ENCODE results near the gene LYSMD2. TPM values are rescaled to one million over a fixed set of nuclear protein-coding genes. Genes with fewer than 3 reads are reported as not detected.

LYSMD2 gene
- total and polyA plus RNA-seq, 2 donors from 2014 or later = 11.7 to 21.5 TPM

DNA sequence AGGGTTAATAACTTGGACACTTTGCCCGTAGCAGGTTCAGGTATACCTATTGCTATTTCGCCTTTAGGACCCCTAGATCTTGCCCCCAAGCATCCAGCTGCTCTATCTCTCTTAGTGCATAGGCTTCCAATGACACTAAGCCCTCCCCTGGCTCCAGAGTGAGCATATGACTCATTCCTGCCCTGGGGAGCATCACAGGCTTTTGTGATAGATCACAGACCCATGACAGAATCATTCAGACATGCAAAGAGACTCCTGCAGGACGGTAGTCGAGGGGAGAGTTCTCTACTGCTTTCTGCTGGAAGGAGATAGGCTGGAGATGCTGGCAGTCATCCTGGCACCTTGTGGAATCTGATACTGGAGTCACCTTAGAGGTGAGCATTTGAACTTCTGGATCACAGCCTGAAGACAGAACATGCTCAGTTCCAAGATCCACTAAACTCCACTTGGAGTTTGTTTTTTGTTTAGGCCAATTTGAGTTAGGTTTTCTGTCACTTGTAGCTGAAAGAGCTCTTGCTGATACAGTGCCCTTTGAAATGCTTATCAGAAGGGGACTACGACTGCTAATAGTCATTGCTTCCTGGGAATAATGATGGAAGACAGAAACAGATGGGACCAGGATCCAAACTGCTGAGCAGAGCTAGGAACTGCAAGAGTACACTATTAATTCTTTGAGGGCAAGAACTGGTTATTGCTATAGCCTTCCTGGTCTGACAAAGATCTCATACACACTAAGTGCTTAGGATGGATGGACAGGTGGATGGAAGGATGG, 11.0 kb downstream of the LYSMD2 start:
- no peak for FAIRE-seq
- TF ChIP-seq, protein P1, sequence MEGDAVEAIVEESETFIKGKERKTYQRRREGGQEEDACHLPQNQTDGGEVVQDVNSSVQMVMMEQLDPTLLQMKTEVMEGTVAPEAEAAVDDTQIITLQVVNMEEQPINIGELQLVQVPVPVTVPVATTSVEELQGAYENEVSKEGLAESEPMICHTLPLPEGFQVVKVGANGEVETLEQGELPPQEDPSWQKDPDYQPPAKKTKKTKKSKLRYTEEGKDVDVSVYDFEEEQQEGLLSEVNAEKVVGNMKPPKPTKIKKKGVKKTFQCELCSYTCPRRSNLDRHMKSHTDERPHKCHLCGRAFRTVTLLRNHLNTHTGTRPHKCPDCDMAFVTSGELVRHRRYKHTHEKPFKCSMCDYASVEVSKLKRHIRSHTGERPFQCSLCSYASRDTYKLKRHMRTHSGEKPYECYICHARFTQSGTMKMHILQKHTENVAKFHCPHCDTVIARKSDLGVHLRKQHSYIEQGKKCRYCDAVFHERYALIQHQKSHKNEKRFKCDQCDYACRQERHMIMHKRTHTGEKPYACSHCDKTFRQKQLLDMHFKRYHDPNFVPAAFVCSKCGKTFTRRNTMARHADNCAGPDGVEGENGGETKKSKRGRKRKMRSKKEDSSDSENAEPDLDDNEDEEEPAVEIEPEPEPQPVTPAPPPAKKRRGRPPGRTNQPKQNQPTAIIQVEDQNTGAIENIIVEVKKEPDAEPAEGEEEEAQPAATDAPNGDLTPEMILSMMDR (IDR thresholded peaks at IDR 0.05; ENCODE audit: borderline replicate concordance, extremely low read depth, insufficient read depth) = no peak
- Histone ChIP-seq H3K4me3 (ENCODE audit: low read length in 3 of 3) (no peak overlapping the region), H3K9me3 (ENCODE audit: control insufficient read depth in 2 of 3, insufficient read depth in 1 of 3, low read length in 3 of 3) (no peaks in the 10 kb centered on the region), H3K9ac (ENCODE audit: low read length in 3 of 3) (no peak overlapping the region), H3K4me1 (ENCODE audit: control insufficient read depth in 2 of 3, insufficient read depth in 2 of 3, low read depth in 1 of 3, low read length in 3 of 3) (peaks cover 0 to 8% (median 0%) of the 10 kb centered on the region in 3 donors), H3K27ac (ENCODE audit: low read depth in 2 of 2, low read length in 2 of 2) (no peak overlapping the region), H3K27me3 (ENCODE audit: control insufficient read depth, insufficient read depth, low read length) (no peaks in the 10 kb centered on the region), H3K36me3 (ENCODE audit: control insufficient read depth in 2 of 3, insufficient read depth in 3 of 3, low read length in 3 of 3) (peaks cover 0 to 3% (median 2%) of the 10 kb centered on the region in 3 donors)
- DNase-seq = peak in 2 of 5 donors; percentile 35 to 37
- intact Hi-C loops (cut with DNase I) = no loop called here

DNA sequence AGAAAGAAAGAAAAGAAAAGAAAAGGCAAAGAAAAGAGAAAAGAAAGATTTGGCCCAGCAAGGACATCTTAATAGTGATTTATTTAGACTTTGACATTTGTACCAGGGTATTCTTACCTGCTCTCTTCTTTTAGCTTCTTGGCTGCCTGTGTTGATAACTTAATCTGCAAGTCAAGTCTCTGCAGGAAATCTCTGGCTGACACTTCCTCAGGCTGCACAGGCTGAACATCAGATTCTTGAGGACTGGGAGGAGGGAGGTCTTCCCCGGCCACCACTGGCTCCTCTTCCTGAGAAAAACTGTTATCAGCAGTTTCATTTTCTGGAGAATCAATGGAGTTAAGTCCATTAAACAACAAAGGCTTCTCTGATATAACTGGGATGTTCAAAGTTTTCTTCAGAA, 12.8 kb downstream of the LYSMD2 start:
- Histone ChIP-seq H3K4me1 (ENCODE audit: control insufficient read depth in 2 of 3, insufficient read depth in 2 of 3, low read depth in 1 of 3, low read length in 3 of 3) (peaks cover 0 to 3% (median 0%) of the 10 kb centered on the region in 3 donors), H3K9ac (ENCODE audit: low read length in 3 of 3) (no peak overlapping the region), H3K36me3 (ENCODE audit: control insufficient read depth in 2 of 3, insufficient read depth in 3 of 3, low read length in 3 of 3) (peaks cover 0 to 3% (median 2%) of the 10 kb centered on the region in 3 donors), H3K27ac (ENCODE audit: low read depth in 2 of 2, low read length in 2 of 2) (no peak overlapping the region), H3K27me3 (ENCODE audit: control insufficient read depth, insufficient read depth, low read length) (no peaks in the 10 kb centered on the region), H3K9me3 (ENCODE audit: control insufficient read depth in 2 of 3, insufficient read depth in 1 of 3, low read length in 3 of 3) (no peaks in the 10 kb centered on the region), H3K4me3 (ENCODE audit: low read length in 3 of 3) (no peak overlapping the region)
- intact Hi-C loops (cut with DNase I) = no loop called here
- DNase-seq = peak in 1 of 5 donors; percentile 14
- no peak for FAIRE-seq
- TF ChIP-seq, protein P1 (IDR thresholded peaks at IDR 0.05; ENCODE audit: borderline replicate concordance, extremely low read depth, insufficient read depth) = no peak

DNA sequence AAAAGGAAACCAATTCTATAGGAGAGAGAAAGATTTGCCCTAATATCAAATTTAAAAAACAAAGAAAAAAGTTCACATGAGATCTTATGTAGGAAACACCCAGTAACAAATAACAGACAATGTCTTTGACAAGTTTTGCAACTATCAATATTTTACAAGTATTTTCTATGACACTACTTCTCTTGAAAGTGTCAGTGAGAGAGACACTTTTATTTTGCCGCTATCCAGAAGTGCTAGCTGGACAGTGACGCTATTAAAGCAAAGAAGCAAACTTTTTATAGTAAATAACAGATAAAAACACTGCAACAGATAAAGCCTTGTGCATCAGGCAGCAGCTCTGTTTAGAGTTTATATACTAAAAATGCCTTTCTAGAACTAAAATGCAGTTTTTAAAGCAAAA, 13.3 kb downstream of the LYSMD2 start:
- FAIRE-seq (no peak), DNase-seq (no peak)

More for the DNA sequence above, 13.3 kb downstream of the LYSMD2 start:
- no peaks in the 10 kb centered on the region for H3K27me3 ChIP-seq (ENCODE audit: control insufficient read depth, insufficient read depth, low read length)
- TF ChIP-seq, protein P1 (IDR thresholded peaks at IDR 0.05; ENCODE audit: borderline replicate concordance, extremely low read depth, insufficient read depth) = no peak
- no peak overlapping the region for H3K4me3 ChIP-seq (ENCODE audit: low read length in 3 of 3)
- no peak overlapping the region for H3K27ac ChIP-seq (ENCODE audit: low read depth in 2 of 2, low read length in 2 of 2)
- H3K4me1 ChIP-seq (ENCODE audit: control insufficient read depth in 2 of 3, insufficient read depth in 2 of 3, low read depth in 1 of 3, low read length in 3 of 3) = peaks cover 0 to 3% (median 0%) of the 10 kb centered on the region in 3 donors
- H3K9me3 ChIP-seq (ENCODE audit: control insufficient read depth in 2 of 3, insufficient read depth in 1 of 3, low read length in 3 of 3) = no peaks in the 10 kb centered on the region
- intact Hi-C loops (cut with DNase I) = no loop called here
- no peak overlapping the region for H3K9ac ChIP-seq (ENCODE audit: low read length in 3 of 3)
- peaks cover 0 to 3% (median 2%) of the 10 kb centered on the region in 3 donors for H3K36me3 ChIP-seq (ENCODE audit: control insufficient read depth in 2 of 3, insufficient read depth in 3 of 3, low read length in 3 of 3)
